HG03575 (cell line): ENCODE results near the gene ERP44.
"Not testable (repeated sequence)": the region's sequence is repeated elsewhere in the genome, so short reads cannot be mapped to it uniquely, and the experiment has no call there.

Experiments used
- ATAC-seq: cut with Tn5 transposase; IDR thresholded peaks from one replicate; pipeline ENCODE4 v1.9.1; 2021; ENCODE audit not compliant: unreplicated experiment, insufficient number of reproducible peaks, low FRiP score; ENCODE audit errors: extremely low read depth

The ERP44 gene

DNA sequence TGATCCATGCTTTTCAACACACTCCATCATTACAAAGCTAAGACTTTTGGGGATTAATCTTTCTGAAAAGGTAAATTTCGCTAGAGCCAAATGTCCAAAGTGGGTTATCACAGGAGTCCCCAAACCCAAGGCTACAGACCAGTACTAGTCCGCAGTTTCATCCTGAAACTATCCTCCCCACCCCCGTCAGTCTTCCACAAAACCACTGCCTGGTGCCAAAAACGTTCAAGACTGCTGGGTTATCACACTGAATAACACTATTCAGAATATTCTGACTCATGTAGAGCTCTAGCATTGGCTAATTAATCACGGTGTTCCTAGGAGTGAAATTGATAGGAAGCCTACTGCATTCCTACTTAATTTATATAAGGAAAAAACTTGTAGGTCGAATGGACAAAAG lies 24.7 kb downstream of the ERP44 start:
- no peak for ATAC-seq

DNA sequence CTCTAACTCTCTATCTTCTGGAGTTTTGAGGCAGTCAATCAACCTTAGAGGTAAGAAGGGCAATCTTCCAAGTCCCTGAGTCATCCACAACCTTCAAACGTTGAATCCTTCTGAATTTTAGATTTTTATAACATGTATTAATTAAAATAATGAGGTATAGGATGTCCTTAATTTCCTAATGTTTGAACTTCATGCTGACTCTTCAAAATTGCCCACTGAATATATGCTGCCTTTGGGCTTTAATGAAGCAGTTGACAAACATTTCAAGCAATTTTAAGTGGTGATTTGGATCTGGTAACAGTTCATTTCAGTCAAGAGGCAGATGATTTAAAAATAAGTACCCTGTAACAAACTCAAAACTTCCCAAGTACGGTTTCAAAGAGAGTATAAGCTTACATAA lies 26.0 kb downstream of the ERP44 start:
- no peak for ATAC-seq

DNA sequence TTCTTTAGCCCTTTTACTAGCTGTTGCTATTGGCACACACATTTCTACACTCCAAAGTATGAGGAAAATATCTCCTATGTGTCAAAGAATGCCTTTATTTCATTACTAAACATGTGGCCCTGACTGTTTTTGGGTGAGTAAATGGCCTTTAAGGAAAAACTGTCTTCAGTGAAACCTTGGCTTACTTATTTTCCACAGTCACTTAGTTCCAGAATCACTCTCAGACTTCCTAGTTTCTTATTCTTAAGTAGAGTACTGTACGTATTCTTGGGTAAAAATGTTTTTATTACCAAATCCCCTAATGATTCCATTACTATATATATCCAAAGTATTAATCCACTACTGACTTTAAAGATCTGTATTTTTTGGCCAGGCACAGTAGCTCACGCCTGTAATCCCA lies 27.5 kb downstream of the ERP44 start:
- no peak for ATAC-seq

DNA sequence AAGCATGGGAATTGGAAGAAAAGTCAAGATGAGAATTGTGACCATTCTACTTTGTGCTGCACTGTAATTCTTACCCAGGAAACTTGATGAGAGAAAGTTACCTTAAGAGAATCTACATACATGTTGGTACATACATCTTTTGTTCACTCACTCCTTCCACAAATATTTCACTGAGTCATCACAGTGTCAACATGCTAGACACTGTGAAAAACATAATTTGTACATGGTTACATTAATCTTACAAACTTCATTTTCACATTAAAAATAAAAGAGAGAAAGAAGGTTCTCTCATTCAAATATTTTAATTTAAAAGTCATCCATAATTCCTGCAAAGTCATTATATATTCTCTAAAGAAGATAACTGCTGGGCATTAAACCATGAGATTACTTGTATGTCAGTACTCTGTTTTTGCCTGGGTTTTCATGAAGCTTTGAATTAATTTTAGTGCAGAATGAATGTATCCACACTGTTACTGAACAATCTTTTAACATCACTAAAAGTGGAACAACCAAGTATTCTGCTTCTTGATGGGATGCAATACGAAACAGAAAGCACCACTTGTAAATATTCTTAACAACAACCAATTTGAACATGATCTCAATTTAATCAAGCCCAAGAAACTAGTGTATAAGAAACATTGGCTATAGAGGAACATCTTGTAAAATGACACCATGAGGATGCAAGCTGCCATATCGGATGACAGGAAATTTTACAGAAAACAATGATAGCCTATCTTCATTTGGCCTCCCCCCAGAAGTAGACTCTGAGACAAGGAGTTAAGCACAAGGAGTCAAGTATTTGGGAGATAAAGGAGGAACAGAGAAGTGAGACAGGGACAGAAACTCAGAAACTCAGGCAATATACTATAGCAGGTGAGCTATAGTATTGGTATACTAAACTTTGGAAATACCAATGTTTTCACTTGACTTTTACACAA lies 28.4 kb downstream of the ERP44 start:
- no peak for ATAC-seq

DNA sequence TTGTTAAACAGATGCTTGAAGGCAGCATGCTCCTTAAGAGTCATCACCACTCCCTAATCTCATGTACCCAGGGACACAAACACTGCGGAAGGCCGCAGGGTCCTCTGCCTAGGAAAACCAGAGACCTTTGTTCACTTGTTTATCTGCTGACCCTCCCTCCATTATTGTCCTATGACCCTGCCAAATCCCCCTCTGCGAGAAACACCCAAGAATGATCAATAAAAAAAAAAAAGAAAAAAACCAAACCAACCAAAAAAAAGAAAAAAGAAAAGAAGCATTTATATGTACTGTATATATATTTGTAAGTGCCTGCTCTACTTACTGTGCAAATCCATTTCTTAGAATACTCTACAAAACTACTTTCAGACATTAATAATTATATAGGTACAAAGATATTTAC lies 29.7 kb downstream of the ERP44 start:
- ATAC-seq, result not testable (repeated sequence)

DNA sequence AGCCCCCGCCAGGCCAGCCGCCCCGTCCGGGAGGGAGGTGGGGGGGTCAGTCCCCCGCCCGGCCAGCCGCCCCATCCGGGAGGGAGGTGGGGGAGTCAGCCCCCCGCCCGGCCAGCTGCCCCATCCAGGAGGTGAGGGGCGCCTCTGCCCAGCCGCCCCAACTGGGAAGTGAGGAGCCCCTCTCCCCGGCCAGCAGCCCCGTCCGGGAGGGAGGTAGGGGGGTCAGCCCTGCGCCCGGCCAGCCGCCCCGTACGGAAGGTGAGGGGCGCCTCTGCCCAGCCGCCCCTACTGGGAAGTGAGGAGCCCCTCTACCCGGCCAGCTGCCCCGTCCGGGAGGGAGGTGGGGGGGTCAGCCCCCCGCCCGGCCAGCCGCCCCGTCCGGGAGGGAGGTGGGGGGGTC lies 30.8 kb downstream of the ERP44 start:
- not testable (repeated sequence) for ATAC-seq

DNA sequence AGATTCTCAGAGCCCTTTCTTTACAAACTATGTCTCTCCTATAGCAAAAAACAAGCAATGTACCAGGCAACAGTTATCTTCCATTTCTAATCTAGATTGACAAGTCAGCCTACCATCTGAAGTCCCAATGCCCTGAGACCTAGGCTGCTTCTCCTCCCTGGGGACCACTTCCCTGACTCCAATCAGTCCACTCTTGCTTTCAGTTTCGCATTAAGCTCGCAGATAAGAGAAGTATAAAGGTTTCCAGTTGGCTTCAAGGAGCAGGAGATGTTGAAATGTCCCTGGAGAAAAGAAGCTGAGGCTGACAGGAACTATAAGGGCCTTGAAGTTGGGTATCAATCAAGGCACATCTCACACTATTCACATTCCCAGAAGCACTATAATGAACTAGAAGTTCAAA lies 32.3 kb downstream of the ERP44 start:
- ATAC-seq, result no peak

DNA sequence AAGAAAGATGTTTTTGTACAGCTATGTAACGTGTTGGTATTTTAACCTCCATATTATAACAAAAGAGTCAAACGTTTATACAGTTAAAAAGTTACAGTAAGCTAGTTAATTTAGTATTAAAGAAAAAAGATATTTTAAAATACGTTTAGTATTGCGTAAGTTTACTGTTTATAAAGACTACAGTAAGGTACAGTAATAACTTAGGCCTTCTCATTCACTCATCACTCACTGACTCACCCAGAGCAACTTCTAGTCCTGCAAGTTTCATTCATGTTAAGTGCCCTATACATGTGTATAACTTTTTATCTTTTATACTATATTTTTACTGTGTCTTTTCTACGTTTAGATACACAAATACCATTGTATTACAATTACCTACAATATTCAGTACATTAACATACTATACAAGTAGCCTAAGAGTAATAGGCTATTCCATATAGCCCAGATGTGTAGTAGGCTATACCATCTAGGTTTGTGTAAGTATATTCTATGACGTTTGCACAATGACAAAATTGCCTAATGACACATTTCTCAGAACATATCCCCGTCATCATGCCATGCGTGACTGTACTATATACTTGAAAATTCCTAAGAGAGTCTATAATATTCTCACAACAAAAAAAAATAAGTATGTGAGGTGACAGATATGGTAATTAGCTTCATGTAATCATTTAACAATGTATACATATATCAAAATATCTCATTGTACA lies 33.8 kb downstream of the ERP44 start:
- ATAC-seq, result no peak

DNA sequence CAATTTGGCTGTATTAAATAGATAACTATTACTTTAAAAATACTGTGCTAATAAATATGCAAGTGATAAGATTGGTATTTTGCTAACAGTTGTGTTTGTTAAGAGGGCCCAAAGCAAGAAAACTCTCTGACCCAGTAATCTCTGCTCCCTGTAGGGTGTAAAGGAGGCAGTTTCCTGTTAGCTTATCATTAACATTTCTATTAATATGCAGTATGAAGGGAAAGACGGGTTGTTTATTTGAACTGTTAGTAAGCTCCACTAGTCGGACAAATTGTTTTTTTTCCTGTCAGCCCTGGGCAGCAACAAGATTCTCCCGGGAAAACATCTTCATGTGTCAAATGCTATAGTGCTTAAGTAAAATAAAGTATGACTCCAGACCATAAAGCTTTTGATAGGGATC lies 35.6 kb downstream of the ERP44 start:
- ATAC-seq, result no peak

DNA sequence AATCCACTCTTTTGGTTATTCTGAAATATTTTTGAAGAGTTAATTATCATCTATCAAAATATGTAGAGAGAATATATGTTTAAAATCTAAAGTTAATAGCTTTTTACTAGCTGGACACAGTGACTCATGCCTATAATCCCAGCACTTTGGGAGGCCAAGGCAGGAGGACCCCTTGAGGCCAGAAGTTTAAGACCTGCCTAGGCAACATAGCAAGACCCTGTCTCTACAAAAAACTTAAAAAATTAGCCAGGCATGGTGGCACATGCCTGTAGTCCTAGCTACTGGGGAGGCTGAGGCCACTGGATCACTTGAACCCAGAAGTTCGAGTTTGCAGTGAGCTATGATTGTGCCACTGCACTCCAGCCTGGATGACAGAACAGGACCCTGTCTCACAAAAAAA lies 36.1 kb downstream of the ERP44 start:
- ATAC-seq, result not testable (repeated sequence)

DNA sequence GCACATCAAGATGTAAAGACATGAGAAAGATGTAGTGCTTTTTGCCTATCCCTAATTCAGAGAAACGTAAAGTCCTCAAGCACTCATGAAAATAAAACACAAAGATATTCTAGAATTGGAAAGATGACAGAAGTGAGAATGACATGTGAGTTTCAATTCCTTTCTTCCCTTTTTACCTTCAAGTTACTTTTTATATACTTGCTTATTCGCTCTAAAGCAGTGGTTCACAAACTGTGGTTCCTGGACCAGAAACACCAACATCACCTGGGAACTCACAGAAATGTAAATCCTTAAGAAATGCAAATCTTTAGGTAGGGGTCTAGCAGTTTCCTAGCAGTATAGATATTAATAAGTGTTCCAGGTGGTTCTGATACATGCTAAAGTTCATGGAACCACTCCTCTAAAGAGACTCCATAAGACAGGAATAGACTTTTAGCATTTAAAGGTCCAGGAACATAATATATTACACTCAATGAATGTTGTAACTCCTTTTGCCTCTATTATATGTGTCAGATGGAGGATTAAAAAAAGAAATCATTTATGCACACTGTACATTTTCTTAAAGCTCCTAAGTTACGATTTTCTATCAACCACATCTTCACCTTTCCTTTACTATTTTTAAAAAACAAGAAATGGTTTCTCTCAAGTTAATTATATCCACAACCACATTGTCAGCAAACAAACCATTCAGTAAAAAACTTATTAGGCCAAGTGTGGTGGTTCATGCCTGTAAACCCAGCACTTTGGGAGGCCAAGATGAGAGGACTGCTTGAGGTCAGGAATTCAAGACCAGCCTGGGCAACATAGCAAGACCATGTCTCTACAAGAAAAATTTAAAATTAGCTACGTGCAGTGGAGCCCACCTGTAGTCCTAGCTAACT lies 39.9 kb downstream of the ERP44 start:
- peak; percentile 52 for ATAC-seq

DNA sequence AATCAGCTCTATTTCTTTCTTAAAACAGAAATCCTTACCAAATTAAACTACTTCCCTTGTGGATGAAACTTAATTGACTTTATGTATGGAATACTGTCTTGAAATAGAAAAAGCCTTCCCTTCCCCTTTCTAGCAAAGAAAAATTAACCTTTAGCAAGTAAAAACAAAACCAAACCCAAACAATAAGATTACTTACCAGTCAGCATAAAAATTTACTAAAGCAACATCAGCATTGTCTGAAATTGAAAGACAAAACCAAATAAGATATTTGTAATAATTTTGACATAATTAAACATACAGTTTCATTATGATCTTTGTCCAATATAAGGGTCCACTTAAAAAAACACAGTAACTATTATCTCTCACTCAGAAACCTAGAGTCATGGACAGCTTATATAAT lies 41.2 kb downstream of the ERP44 start:
- ATAC-seq, result no peak

DNA sequence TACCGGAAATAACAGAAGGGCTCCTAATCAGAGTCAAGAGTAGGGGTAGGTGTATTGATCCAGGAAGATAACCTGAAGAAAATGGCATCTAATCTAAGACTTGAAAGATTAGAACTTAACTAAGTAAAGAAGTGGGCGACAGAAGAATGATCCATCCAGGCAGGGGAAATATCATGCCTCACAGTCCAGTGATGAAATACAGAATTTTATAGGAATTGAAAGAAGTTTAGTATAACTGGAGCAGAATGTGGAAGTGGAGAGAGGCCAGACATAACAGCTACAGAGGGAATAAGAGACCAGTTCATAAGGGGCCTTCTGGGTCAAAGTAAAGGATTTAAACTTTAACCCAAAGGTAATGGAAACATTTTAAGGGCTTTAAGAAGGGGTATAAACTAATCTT lies 42.2 kb downstream of the ERP44 start:
- no peak for ATAC-seq

DNA sequence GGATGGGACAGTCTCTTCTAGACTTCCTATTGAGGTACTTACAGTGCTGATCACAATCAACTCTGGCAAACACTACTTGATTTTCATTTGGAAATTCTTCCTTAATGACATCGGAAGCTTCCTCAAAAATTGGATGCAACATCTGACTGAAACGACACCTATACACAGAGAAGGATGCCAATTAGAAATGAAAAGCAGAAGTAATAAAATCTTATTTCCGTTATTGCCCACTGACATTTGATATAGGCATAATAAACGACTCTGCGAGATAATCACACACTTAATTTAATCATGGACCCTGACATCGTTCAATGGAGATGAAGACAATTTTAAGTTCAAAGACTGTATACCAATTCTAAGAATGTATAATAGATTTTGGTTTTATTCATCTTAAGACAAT lies 46.4 kb downstream of the ERP44 start:
- ATAC-seq, result no peak

DNA sequence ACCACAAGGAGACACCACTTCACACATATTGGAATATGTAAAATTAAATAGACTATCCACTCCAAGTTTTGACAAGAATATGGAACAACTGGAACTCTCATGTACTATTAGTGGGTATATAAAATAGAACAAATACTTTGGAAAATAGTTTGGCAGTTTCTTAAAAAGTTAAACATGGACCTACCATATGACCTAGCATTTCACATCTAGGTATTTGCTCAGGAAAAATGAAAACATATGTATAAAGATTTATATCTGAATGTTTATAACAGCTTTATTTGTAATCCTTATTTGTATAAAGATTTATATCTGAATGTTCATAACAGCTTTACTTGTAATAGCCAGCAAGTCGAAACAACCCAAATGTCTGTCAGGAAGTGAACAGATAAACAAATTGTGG lies 49.2 kb downstream of the ERP44 start:
- ATAC-seq, result no peak

DNA sequence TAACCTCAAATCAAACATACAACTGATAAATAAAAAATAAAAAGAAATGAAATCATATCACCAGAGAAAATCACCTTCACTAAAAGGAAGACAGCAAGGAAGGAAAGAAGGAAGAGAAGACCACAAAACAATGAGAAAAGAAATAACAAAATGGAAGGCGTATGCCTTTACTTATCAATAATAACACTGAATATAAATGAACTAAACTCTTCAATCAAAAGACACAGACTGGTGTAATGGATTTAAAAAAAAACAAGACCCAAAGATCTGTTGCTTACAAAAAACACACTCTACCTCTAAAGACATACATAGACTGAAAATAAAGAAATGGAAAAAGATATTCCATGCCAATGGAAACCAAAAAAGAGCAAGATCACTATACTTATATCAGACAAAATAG lies 60.3 kb downstream of the ERP44 start:
- no peak for ATAC-seq

DNA sequence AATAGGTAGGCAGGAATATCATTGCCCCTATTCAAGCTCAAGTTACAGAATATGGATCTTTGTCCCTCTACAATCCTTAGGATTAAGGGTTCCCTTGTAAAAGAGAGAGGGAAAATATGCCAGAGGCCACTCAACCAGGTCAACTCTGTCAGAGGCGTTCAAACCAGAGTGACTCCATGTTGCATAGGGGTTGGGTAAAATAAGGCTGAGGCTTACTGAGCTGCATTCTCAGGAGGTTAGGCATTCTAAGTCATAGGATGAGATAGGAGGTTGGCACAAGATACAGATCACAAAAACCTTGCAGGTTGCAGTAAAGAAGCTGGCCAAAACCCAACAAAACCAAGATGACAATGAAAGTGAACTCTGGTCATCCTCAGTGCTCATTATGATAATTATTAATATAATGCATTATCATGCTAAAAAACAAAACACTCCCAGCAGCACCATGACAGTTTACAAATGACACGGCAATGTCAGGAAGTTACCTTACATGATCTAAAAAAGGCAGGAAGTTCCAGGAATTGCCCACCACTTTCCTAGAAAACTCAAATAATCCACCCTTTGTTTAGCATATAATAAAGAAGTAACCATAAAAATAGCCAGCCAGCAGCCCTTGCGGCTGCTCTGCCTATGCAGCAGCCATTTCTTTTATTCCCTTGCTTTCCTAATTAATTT lies 64.8 kb downstream of the ERP44 start:
- ATAC-seq, result no peak

DNA sequence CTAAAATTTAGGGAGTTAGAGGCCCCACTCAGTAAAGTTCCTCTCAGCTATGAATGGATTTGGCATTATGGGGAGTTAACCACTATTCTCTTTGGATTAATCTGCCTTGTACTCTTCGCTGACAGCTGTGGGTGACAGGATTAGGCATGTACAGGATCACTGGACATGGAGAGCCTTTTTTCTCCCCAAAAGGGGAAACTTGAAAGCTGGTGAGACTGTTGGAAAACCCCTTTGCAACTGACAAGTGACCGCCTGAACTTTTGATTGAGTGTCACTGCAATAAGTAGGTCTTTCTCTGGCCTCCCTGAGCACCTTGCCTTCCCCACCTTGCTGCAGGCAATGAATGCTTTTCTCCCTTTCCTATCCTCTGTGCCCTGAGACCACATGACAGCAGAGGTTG lies 68.3 kb downstream of the ERP44 start:
- ATAC-seq, result no peak

DNA sequence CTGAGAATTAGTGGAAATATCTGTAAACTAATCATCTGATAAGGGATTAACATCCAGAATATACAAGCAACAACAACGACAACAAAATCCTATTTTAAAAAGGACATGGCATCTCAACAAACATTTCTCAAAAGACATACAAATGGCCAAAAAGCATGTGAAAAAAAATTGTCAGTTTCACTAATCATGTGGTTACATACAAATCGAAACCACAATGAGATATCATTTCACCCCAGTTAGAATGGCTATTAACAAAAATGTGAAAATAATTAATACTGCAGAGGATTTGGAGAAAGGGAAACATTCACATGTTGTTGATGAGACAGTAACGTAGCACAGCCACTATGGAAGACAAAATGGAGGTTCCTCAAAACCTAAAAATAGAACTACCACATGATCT lies 69.5 kb downstream of the ERP44 start:
- ATAC-seq, result no peak
